BE2C (cell line): Measurements from ENCODE around the gene ANXA2R.
"Not testable (repeated sequence)": the region's sequence is repeated elsewhere in the genome, so short reads cannot be mapped to it uniquely, and the experiment has no call there.

ENCODE experiments used
- DNase-seq: peaks from one replicate; pipeline ENCODE4 v3.0.0-alpha.2; 2020
- H3K27me3 ChIP-seq: fragments of 250-450 bp; sonication (Bioruptor Pico); 2 replicates; pipeline ENCODE4 v1.5.1; 2020; ENCODE audit warnings: mild to moderate bottlenecking
- H3K36me3 ChIP-seq: fragments of 250-450 bp; sonication (Bioruptor Pico); 2 replicates; pipeline ENCODE4 v1.5.1; 2020; ENCODE audit warnings: mild to moderate bottlenecking
- H3K4me1 ChIP-seq: fragments of 250-450 bp; sonication (Bioruptor Pico); 2 replicates; pipeline ENCODE4 v1.5.1; 2020
- H3K4me3 ChIP-seq: 2 replicates; pipeline ENCODE4 v1.5.1; 2011; ENCODE audit warnings: low read depth, low read length
- H3K9me3 ChIP-seq: fragments of 250-450 bp; sonication (Bioruptor Pico); 2 replicates; pipeline ENCODE4 v1.5.1; 2020
- CTCF ChIP-seq: IDR thresholded peaks from 2 replicates; pipeline ENCODE4 v1.5.1; 2012; ENCODE audit warnings: mild to moderate bottlenecking, low read depth, low read length

The ANXA2R gene

GRCh38 chr5:43075319-43076293 lies 35.5 kb upstream of the ANXA2R start:
- Histone ChIP-seq H3K4me3 (no peak overlapping the region), H3K36me3 (peaks cover 6% of the 10 kb centered on the region), H3K4me1 (no peaks in the 10 kb centered on the region; the same call in none of the 2 replicates), H3K27me3 (no peaks in the 10 kb centered on the region), H3K9me3 (no peaks in the 10 kb centered on the region)
- DNase-seq: no peak
- no peak for TF ChIP-seq CTCF

GRCh38 chr5:43074987-43075318 lies 34.8 kb upstream of the ANXA2R start:
- H3K4me1 ChIP-seq: no peaks in the 10 kb centered on the region; the same call in none of the 2 replicates
- no peak overlapping the region for H3K4me3 ChIP-seq
- no peaks in the 10 kb centered on the region for H3K9me3 ChIP-seq
- no peaks in the 10 kb centered on the region for H3K27me3 ChIP-seq
- DNase-seq: no peak
- TF ChIP-seq CTCF: no peak
- peaks cover 6% of the 10 kb centered on the region for H3K36me3 ChIP-seq

GRCh38 chr5:43073597-43074546 lies 33.8 kb upstream of the ANXA2R start:
- Histone ChIP-seq H3K4me3 (no peak overlapping the region), H3K4me1 (no peaks in the 10 kb centered on the region; the same call in none of the 2 replicates), H3K27me3 (no peaks in the 10 kb centered on the region), H3K36me3 (peaks cover 6% of the 10 kb centered on the region), H3K9me3 (no peaks in the 10 kb centered on the region)
- DNase-seq: peak; percentile 58
- TF ChIP-seq CTCF: peak; percentile 80

GRCh38 chr5:43069401-43069720 lies 29.2 kb upstream of the ANXA2R start:
- H3K27me3 ChIP-seq, H3K4me1 ChIP-seq, H3K36me3 ChIP-seq, DNase-seq, H3K4me3 ChIP-seq, H3K9me3 ChIP-seq: not testable (repeated sequence)

- Histone ChIP-seq H3K27me3 (no peaks in the 10 kb centered on the region), H3K36me3 (peaks cover 6% of the 10 kb centered on the region), H3K9me3 (no peaks in the 10 kb centered on the region), H3K4me3 (peak overlapping the region; percentile 91), H3K4me1 (no peaks in the 10 kb centered on the region; the same call in 1 of the 2 replicates)
- TF ChIP-seq CTCF: no peak
- DNase-seq: no peak
These were observed 27.9 kb upstream of the ANXA2R start for GRCh38 chr5:43068037-43068436.
